GM19463 (cell line): ENCODE results near the gene SRRM4.
"Not testable (repeated sequence)": the region's sequence is repeated elsewhere in the genome, so short reads cannot be mapped to it uniquely, and the experiment has no call there.

Experiments
- ATAC-seq: cut with Tn5 transposase; IDR thresholded peaks from one replicate; pipeline ENCODE4 v1.9.1; 2021; ENCODE audit warnings: mild to moderate bottlenecking, moderate library complexity; ENCODE audit not compliant: unreplicated experiment

Gene SRRM4

GRCh38 chr12:119068129-119068856 lies 87.0 kb downstream of the SRRM4 start:
- no peak for ATAC-seq

- no peak for ATAC-seq
Measured at GRCh38 chr12:119069147-119069642, 87.9 kb downstream of the SRRM4 start.

GRCh38 chr12:119071176-119071575 lies 89.8 kb downstream of the SRRM4 start:
- no peak for ATAC-seq

- ATAC-seq, result no peak
Measured at GRCh38 chr12:119071638-119072231, 90.4 kb downstream of the SRRM4 start.

- ATAC-seq, result no peak
Measured at GRCh38 chr12:119072440-119072839, 91.1 kb downstream of the SRRM4 start.

GRCh38 chr12:119075222-119075787 lies 94.0 kb downstream of the SRRM4 start:
- no peak for ATAC-seq

- ATAC-seq, result no peak
Measured at GRCh38 chr12:119075918-119076317, 94.6 kb downstream of the SRRM4 start.

GRCh38 chr12:119079530-119079929 lies 98.2 kb downstream of the SRRM4 start:
- no peak for ATAC-seq

- no peak for ATAC-seq
Measured at GRCh38 chr12:119082016-119082415, 100.7 kb downstream of the SRRM4 start.

- no peak for ATAC-seq
Measured at GRCh38 chr12:119082496-119082895, 101.2 kb downstream of the SRRM4 start.

- ATAC-seq, result no peak
Measured at GRCh38 chr12:119088685-119089379, 107.5 kb downstream of the SRRM4 start.

- no peak for ATAC-seq
Measured at GRCh38 chr12:119089380-119090013, 108.2 kb downstream of the SRRM4 start.

GRCh38 chr12:119090276-119090675 lies 108.9 kb downstream of the SRRM4 start:
- ATAC-seq, result no peak

GRCh38 chr12:119090865-119091264 lies 109.5 kb downstream of the SRRM4 start:
- no peak for ATAC-seq

- no peak for ATAC-seq
Measured at GRCh38 chr12:119096429-119097202, 115.3 kb downstream of the SRRM4 start.

GRCh38 chr12:119100933-119101332 lies 119.6 kb downstream of the SRRM4 start:
- no peak for ATAC-seq

- no peak for ATAC-seq
Measured at GRCh38 chr12:119102274-119102673, 120.9 kb downstream of the SRRM4 start.

- no peak for ATAC-seq
Measured at GRCh38 chr12:119102714-119103113, 121.4 kb downstream of the SRRM4 start.

- not testable (repeated sequence) for ATAC-seq
Measured at GRCh38 chr12:119104969-119105368, 123.6 kb downstream of the SRRM4 start.

GRCh38 chr12:119113496-119113986 lies 132.2 kb downstream of the SRRM4 start:
- ATAC-seq, result no peak
